ENCODE data around the gene LAPTM5. TPM values are rescaled to one million over a fixed set of nuclear protein-coding genes. Genes with fewer than 3 reads are reported as not detected.

LAPTM5 gene
- total RNA-seq, 4 donors from 2014 or later: 8.9 to 75.4 (median 40.4) TPM

DNA sequence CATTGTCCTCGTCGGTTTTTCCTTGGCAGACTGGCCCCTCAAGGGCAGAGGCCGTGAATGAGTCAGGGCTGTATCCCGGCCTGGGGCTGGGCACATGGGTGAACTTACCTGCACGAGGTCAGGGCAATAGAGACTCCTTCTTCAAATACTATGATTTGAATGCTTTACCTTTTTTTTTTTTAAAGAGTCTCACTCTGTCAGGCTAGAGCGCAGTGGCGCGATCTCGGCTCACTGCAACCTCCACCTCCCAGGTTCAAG lies 5.0 kb downstream of the LAPTM5 start:
- no peak for ATAC-seq
- Histone ChIP-seq H3K4me3 (no peak overlapping the region), H3K9me3 (no peaks in the 10 kb centered on the region), H3K4me1 (peaks cover 0 to 28% (median 0%) of the 10 kb centered on the region in 3 donors), H3K27ac (no peak overlapping the region), H3K36me3 (no peaks in the 10 kb centered on the region), H3K27me3 (peaks cover 17% of the 10 kb centered on the region)
- 78 to 80% methylated on average over 7 to 9 of the region's 9 CpGs for WGBS, 2 donors (ENCODE audit: low coverage in 1 of 2)
- no peak for TF ChIP-seq EP300 (IDR thresholded peaks at IDR 0.05)
- TF ChIP-seq POLR2A (IDR thresholded peaks at IDR 0.05): no peak
- TF ChIP-seq POLR2AphosphoS5 (IDR thresholded peaks at IDR 0.05): no peak
- TF ChIP-seq, protein P1, sequence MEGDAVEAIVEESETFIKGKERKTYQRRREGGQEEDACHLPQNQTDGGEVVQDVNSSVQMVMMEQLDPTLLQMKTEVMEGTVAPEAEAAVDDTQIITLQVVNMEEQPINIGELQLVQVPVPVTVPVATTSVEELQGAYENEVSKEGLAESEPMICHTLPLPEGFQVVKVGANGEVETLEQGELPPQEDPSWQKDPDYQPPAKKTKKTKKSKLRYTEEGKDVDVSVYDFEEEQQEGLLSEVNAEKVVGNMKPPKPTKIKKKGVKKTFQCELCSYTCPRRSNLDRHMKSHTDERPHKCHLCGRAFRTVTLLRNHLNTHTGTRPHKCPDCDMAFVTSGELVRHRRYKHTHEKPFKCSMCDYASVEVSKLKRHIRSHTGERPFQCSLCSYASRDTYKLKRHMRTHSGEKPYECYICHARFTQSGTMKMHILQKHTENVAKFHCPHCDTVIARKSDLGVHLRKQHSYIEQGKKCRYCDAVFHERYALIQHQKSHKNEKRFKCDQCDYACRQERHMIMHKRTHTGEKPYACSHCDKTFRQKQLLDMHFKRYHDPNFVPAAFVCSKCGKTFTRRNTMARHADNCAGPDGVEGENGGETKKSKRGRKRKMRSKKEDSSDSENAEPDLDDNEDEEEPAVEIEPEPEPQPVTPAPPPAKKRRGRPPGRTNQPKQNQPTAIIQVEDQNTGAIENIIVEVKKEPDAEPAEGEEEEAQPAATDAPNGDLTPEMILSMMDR (IDR thresholded peaks at IDR 0.05): no peak

DNA sequence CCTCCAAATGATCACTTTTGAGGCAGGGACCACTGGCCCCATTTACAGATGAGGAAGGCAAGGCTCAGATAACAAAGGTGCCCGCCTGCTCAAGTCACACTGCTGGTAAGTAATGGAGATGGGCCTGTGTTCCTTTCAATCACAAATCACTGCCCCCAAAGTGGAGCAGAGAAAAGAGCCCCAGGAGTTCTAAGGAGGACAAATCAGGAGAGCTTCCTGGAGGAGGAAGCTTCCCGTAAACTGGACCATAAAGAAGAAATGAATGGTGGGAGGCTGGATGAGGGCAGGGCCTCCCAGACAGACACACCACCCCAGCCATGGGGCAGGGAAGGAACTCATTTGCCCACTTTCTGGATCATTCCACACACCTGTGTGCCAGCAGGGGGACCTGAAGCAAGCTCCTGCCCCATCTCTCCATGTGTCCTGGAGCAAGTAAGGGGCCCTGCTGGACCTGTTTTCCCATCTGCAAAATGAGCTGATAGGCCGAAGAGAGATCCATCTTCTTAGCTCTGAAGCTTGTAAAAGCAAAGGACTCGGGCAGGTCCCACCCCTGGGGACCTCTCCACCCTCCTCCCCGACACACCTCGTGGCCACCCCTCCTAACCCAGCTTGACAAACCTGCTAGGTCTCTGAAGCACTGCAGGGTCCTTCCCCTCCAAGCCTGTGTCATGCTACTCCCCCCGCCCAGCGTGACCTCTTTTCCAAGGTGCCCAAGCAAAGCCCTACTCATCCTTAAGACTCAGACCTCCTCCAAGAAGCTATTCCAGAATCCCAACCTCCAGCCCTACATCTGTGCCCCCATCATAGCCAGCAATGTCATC lies 5.5 kb downstream of the LAPTM5 start:
- Histone ChIP-seq H3K9me3 (no peaks in the 10 kb centered on the region), H3K4me1 (peaks cover 0 to 23% (median 0%) of the 10 kb centered on the region in 3 donors), H3K4me3 (no peak overlapping the region), H3K27me3 (peaks cover 17% of the 10 kb centered on the region), H3K36me3 (no peaks in the 10 kb centered on the region), H3K27ac (no peak overlapping the region)
- TF ChIP-seq EP300 (IDR thresholded peaks at IDR 0.05): no peak
- TF ChIP-seq POLR2A (IDR thresholded peaks at IDR 0.05): no peak
- TF ChIP-seq, protein P1 (IDR thresholded peaks at IDR 0.05): no peak
- no peak for TF ChIP-seq POLR2AphosphoS5 (IDR thresholded peaks at IDR 0.05)
- WGBS, 2 donors (ENCODE audit: low coverage in 1 of 2): 76 to 93% methylated on average over 5 to 6 of the region's 8 CpGs
- ATAC-seq: no peak

DNA sequence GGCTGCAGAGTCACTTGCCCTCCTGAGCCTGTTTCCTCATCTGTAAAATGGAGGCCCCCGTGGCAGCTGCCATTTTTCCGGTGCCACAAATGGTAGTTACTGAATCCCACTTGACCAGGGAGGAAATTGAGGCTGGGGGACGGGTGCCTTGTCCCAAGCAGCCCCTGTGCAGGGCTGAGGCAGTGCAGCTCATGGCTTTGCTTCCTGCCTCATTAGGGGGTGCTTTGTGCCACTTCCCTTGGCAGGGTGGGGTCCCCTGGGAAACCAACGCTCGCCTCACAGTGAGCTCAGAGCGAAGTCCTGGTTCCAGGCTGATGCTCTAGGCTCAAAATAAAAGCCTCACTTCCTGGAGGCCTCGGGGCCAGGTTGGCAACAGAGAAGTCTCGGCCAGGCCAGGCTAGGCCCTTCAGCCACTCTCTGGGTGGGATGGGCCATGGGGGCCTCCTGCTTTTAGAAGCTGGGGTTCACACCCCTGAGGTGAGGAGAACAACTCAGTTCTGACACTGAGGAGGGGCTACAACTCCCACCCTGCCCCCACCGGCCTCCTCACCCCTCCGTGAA lies 6.8 kb downstream of the LAPTM5 start:
- H3K4me1 ChIP-seq: peaks cover 0 to 21% (median 0%) of the 10 kb centered on the region in 3 donors
- H3K27ac ChIP-seq: peak overlapping the region in 1 of 4 donors; percentile 47
- H3K27me3 ChIP-seq: peaks cover 17% of the 10 kb centered on the region
- 100% methylated on average over 1 of the region's 10 CpGs; no CpG with 5 or more reads in 1 of the 2 donors for WGBS, 2 donors (ENCODE audit: low coverage in 1 of 2)
- no peak overlapping the region for H3K4me3 ChIP-seq
- ATAC-seq: no peak
- TF ChIP-seq POLR2A (IDR thresholded peaks at IDR 0.05) (no peak), EP300 (IDR thresholded peaks at IDR 0.05) (no peak), POLR2AphosphoS5 (IDR thresholded peaks at IDR 0.05) (no peak)
- TF ChIP-seq, protein P1 (IDR thresholded peaks at IDR 0.05): no peak
- H3K36me3 ChIP-seq: no peaks in the 10 kb centered on the region
- H3K9me3 ChIP-seq: no peaks in the 10 kb centered on the region

DNA sequence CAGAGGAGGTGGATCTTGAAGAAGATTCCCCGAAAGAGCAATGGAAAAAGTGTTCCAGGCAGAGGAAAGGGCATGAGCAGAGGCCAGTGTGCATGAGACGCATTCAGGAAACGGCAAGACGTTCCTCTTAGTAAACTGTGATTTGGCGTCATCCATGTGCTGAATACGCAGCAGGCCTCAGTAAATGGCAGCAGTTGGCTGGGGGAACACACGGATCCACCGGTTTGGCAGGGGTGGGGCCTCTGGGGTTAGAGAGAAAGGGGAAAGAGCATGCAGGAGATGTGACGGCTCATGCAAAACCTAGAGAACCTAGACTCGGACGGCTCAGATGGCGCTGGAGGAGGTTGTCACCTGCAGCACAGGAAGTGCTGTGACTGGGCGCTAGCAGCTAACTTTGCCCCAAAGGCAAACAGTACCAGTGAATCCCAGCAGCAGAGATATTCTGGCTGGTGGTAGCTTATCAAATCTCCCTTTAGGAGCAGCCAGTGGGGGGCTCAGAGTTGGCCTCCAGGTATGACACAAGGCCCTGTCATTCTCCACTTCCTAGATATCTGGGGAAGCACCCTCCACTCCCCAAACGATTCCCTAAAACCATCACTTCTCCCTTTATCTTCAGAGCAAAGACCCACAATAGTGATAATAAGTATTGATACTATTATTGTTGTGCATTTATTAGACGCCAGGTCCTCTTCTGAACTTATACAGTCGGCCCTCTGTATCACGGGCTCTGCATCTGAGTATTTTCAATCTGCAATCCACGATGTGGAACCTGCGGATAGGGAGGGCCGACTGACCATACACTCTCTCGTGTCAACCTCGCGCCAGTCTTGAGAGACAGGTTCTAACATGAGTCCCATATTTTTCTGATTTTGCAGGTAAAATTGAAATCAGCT lies 7.6 kb downstream of the LAPTM5 start:
- WGBS, 2 donors (ENCODE audit: low coverage in 1 of 2): 74 to 91% methylated on average over 12 to 23 of the region's 23 CpGs
- no peak for ATAC-seq
- Histone ChIP-seq H3K4me1 (peaks cover 0 to 21% (median 0%) of the 10 kb centered on the region in 3 donors), H3K4me3 (no peak overlapping the region), H3K9me3 (no peaks in the 10 kb centered on the region), H3K36me3 (no peaks in the 10 kb centered on the region), H3K27me3 (peaks cover 13% of the 10 kb centered on the region), H3K27ac (peak overlapping the region in 1 of 4 donors; percentile 50)
- TF ChIP-seq EP300 (IDR thresholded peaks at IDR 0.05) (no peak), POLR2A (IDR thresholded peaks at IDR 0.05) (no peak), POLR2AphosphoS5 (IDR thresholded peaks at IDR 0.05) (no peak)
- TF ChIP-seq, protein P1 (IDR thresholded peaks at IDR 0.05): no peak

Measured in gastroesophageal sphincter (tissue), 4 donors.